Endothelial cell of umbilical vein (primary cell): Measurements from ENCODE around the gene DGKH.

Experiments used
- EZH2 ChIP-seq: IDR thresholded peaks from 2 replicates; pipeline ENCODE4 v1.6.1; 2012; ENCODE audit warnings: borderline replicate concordance, low read depth, mild to moderate bottlenecking, moderate library complexity, low read length, inconsistent platforms; ENCODE audit not compliant: severe bottlenecking
- FOS ChIP-seq: IDR thresholded peaks from 2 replicates; pipeline ENCODE4 v1.6.1; 2011; ENCODE audit warnings: mild to moderate bottlenecking, low read length, moderate library complexity, borderline replicate concordance; ENCODE audit not compliant: insufficient read depth
- GATA2 ChIP-seq: IDR thresholded peaks from 2 replicates; pipeline ENCODE4 v1.7.0; 2011; ENCODE audit warnings: low read depth, mild to moderate bottlenecking, moderate library complexity, mixed read lengths, low read length; ENCODE audit not compliant: insufficient read length, insufficient read depth
- MYC ChIP-seq: IDR thresholded peaks from one replicate; pipeline ENCODE4 v1.6.1; 2011; ENCODE audit warnings: mild to moderate bottlenecking, low read depth, low read length
- POLR2A ChIP-seq: IDR thresholded peaks from 2 replicates; pipeline ENCODE4 v1.6.1; 2012; ENCODE audit warnings: low read depth, mild to moderate bottlenecking, control low read depth, low read length
- TF ChIP-seq, protein P1 (sequence below), 2 donors: IDR thresholded peaks; 1 replicate in 1 of 2; 2 replicates in 1 of 2; pipeline ENCODE4 v1.5.1; 2011; ENCODE audit warnings: low read length in 2 of 2, mild to moderate bottlenecking in 2 of 2, moderate library complexity in 2 of 2, control low read depth in 1 of 2, inconsistent platforms in 1 of 2, low read depth in 1 of 2; ENCODE audit not compliant: insufficient read depth in 1 of 2; ENCODE audit errors: extremely low read depth in 1 of 2

DNA sequence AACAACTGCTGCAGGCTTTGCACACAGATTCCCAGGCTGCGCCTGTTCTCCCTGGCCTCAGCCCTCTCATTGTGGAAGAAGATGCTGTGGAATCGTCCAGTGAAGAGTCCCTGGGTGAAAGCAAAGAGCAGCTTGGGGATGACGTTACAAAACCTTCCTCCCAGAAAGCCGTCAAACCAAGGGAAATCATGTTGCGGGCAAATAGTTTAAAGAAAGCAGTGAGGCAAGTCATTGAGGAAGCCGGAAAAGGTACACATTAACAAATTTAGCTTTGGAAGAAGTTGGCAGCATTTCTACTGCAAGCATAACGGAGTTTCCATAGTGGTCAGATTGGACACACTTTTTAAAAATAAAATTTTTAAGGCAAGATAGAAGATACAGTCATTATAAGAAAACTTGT, 140.6 kb downstream of the DGKH start:
- TF ChIP-seq, protein P1, sequence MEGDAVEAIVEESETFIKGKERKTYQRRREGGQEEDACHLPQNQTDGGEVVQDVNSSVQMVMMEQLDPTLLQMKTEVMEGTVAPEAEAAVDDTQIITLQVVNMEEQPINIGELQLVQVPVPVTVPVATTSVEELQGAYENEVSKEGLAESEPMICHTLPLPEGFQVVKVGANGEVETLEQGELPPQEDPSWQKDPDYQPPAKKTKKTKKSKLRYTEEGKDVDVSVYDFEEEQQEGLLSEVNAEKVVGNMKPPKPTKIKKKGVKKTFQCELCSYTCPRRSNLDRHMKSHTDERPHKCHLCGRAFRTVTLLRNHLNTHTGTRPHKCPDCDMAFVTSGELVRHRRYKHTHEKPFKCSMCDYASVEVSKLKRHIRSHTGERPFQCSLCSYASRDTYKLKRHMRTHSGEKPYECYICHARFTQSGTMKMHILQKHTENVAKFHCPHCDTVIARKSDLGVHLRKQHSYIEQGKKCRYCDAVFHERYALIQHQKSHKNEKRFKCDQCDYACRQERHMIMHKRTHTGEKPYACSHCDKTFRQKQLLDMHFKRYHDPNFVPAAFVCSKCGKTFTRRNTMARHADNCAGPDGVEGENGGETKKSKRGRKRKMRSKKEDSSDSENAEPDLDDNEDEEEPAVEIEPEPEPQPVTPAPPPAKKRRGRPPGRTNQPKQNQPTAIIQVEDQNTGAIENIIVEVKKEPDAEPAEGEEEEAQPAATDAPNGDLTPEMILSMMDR (IDR thresholded peaks at IDR 0.05; ENCODE audit: extremely low read depth in 1 of 2, insufficient read depth in 1 of 2, low read depth in 1 of 2, low read length in 2 of 2): no peak
- TF ChIP-seq FOS (no peak), EZH2 (no peak), POLR2A (no peak), MYC (no peak), GATA2 (no peak)
